Esophagus muscularis mucosa (tissue), 4 donors: ENCODE measurements around the gene STARD7. TPM values are rescaled to one million over a fixed set of nuclear protein-coding genes. Genes with fewer than 3 reads are reported as not detected.

ENCODE experiments used
- DNase-seq: peaks from one replicate; pipeline ENCODE4 v3.0.0-alpha.2; 2017; ENCODE audit errors: extremely low spot score
- H3K27ac ChIP-seq, 4 donors: fragments of 200-600 bp; sonication (generic); replicated peaks in 1 of 4; 1 replicate in 3 of 4; 2 replicates in 1 of 4; pipeline ENCODE4 v1.5.1; 2016 to 2019; ENCODE audit warnings: mild to moderate bottlenecking in 1 of 4
- H3K27me3 ChIP-seq, 4 donors: fragments of 200-600 bp; sonication (generic); one replicate each; pipeline versions ENCODE4 v1.5.1 to v1.6.0; 2016 to 2019
- H3K36me3 ChIP-seq, 4 donors: fragments of 200-600 bp; sonication (generic); one replicate each; pipeline ENCODE4 v1.5.1; 2016 to 2019
- H3K4me1 ChIP-seq, 4 donors: fragments of 200-600 bp; sonication (generic); one replicate each; pipeline ENCODE4 v1.5.1; 2016 to 2019
- H3K4me3 ChIP-seq, 4 donors: fragments of 200-600 bp; sonication (generic); 1 replicate in 2 of 4; 2 replicates in 2 of 4; pipeline ENCODE4 v1.5.1; 2016 to 2019; ENCODE audit warnings: mild to moderate bottlenecking in 4 of 4, moderate library complexity in 1 of 4
- H3K9me3 ChIP-seq, 4 donors: fragments of 200-600 bp; sonication (generic); 1 replicate in 3 of 4; 2 replicates in 1 of 4; pipeline ENCODE4 v1.5.1; 2016 to 2019
- CTCF ChIP-seq, 3 experiments: fragments of 200-600 bp in 2 of 3; fragments of 450-650 bp in 1 of 3; sonication (generic) in 2 of 3; IDR thresholded peaks; one replicate each; pipeline ENCODE4 v1.5.1; 2017 to 2019; ENCODE audit warnings: antibody characterized with exemption in 3 of 3, mild to moderate bottlenecking in 2 of 3, moderate library complexity in 1 of 3
- EP300 ChIP-seq: sonication (generic); formaldehyde crosslinking; IDR thresholded peaks from one replicate; pipeline ENCODE4 v1.6.1; 2017; ENCODE audit warnings: antibody characterized with exemption
- POLR2A ChIP-seq: fragments of 450-650 bp; IDR thresholded peaks from one replicate; pipeline ENCODE4 v1.6.1; 2017; ENCODE audit warnings: antibody characterized with exemption, moderate library complexity, mild to moderate bottlenecking, low read depth
- POLR2AphosphoS5 ChIP-seq, 2 donors: sonication (generic); formaldehyde crosslinking; IDR thresholded peaks; one replicate each; pipeline ENCODE4 v1.6.1; 2017; ENCODE audit warnings: antibody characterized with exemption in 2 of 2
- WGBS: methylation state at CpG from one replicate; pipeline ENCODE4 v1.1.5; 2018; 5-methylcytosine and 5-hydroxymethylcytosine counted together
- intact Hi-C: fragments of 100-400 bp; cut with DNase I; formaldehyde crosslinking; loops from one replicate; pipeline ENCODE4 v1.15.1; 2023
- total RNA-seq, 4 donors: library from RNA; depleted of rRNA; stranded (reverse); fragments of >200 nt; gene quantifications; one replicate each; pipeline versions ENCODE4 v1.1.0 to v1.2.1, GENCODE V29; 2016

The STARD7 gene
- total RNA-seq, 4 donors from 2014 or later, result 85.0 to 110 (median 92.2) TPM

- TF ChIP-seq CTCF (IDR thresholded peaks at IDR 0.05) (no peak), EP300 (no peak), POLR2AphosphoS5 (IDR thresholded peaks at IDR 0.05) (no peak), POLR2A (no peak)
- Histone ChIP-seq H3K27me3 (peaks cover 0 to 26% (median 0%) of the 10 kb centered on the region in 4 donors), H3K4me3 (no peak overlapping the region), H3K27ac (no peak overlapping the region), H3K4me1 (no peaks in the 10 kb centered on the region), H3K36me3 (no peaks in the 10 kb centered on the region), H3K9me3 (no peaks in the 10 kb centered on the region)
- intact Hi-C loops, result no loop called here
- 94% methylated on average over 10 of the region's 16 CpGs for WGBS
- no peak for DNase-seq
These were observed 53.9 kb downstream of the STARD7 start for GRCh38 chr2:96154506-96155380.

- TF ChIP-seq POLR2AphosphoS5 (IDR thresholded peaks at IDR 0.05) (no peak), CTCF (IDR thresholded peaks at IDR 0.05) (no peak), POLR2A (no peak), EP300 (no peak)
- WGBS, result 96% methylated on average over 4 of the region's 7 CpGs
- DNase-seq, result no peak
These were observed 54.6 kb downstream of the STARD7 start for GRCh38 chr2:96153991-96154431.

GRCh38 chr2:96153291-96153713, 55.3 kb downstream of the STARD7 start:
- no peak for DNase-seq
- Histone ChIP-seq H3K4me3 (no peak overlapping the region), H3K36me3 (no peaks in the 10 kb centered on the region), H3K9me3 (no peaks in the 10 kb centered on the region), H3K27ac (no peak overlapping the region), H3K27me3 (peaks cover 0 to 26% (median 0%) of the 10 kb centered on the region in 4 donors), H3K4me1 (peaks cover 0 to 8% (median 7%) of the 10 kb centered on the region in 4 donors)
- TF ChIP-seq CTCF (IDR thresholded peaks at IDR 0.05), result no peak
- TF ChIP-seq EP300, result no peak
- no peak for TF ChIP-seq POLR2A
- TF ChIP-seq POLR2AphosphoS5 (IDR thresholded peaks at IDR 0.05), result no peak
- 100% methylated on average over 2 of the region's 7 CpGs for whole genome bisulfite sequencing
- intact Hi-C loops, result no loop called here

More at GRCh38 chr2:96153991-96154431, 54.6 kb downstream of the STARD7 start:
- Histone ChIP-seq H3K27me3 (peaks cover 0 to 26% (median 0%) of the 10 kb centered on the region in 4 donors), H3K36me3 (no peaks in the 10 kb centered on the region), H3K9me3 (no peaks in the 10 kb centered on the region), H3K4me1 (peaks cover 0 to 1% (median under 1%) of the 10 kb centered on the region in 4 donors), H3K4me3 (no peak overlapping the region), H3K27ac (no peak overlapping the region)
- intact Hi-C loops, result no loop called here

GRCh38 chr2:96152304-96153161, 56.1 kb downstream of the STARD7 start:
- H3K27ac ChIP-seq, result no peak overlapping the region
- peaks cover 4 to 16% (median 15%) of the 10 kb centered on the region in 4 donors for H3K4me1 ChIP-seq
- intact Hi-C loops, result no loop called here
- 79% methylated on average over 11 of the region's 13 CpGs for WGBS
- H3K9me3 ChIP-seq, result no peaks in the 10 kb centered on the region
- peaks cover 0 to 18% (median 0%) of the 10 kb centered on the region in 4 donors for H3K27me3 ChIP-seq
- no peak for TF ChIP-seq CTCF (IDR thresholded peaks at IDR 0.05)
- no peak for TF ChIP-seq POLR2AphosphoS5 (IDR thresholded peaks at IDR 0.05)
- no peak for TF ChIP-seq POLR2A
- TF ChIP-seq EP300, result no peak
- no peak overlapping the region for H3K4me3 ChIP-seq
- DNase-seq, result no peak
- no peaks in the 10 kb centered on the region for H3K36me3 ChIP-seq
